Endothelial cell (in vitro differentiated cells): ENCODE results near the gene ITM2C. TPM values are rescaled to one million over a fixed set of nuclear protein-coding genes. Genes with fewer than 3 reads are reported as not detected.

Source experiments
- DNase-seq: peaks from one replicate; pipeline ENCODE4 v3.0.0; 2021; ENCODE audit warnings: low spot score
- H3K27ac Mint-ChIP-seq: one replicate; pipeline ENCODE4 v1.8.0; 2021; ENCODE audit warnings: mixed read lengths, inconsistent platforms; ENCODE audit not compliant: unreplicated experiment
- H3K27me3 Mint-ChIP-seq: one replicate; pipeline ENCODE4 v1.8.0; 2021; ENCODE audit warnings: mild to moderate bottlenecking, moderate library complexity, mixed read lengths, inconsistent platforms; ENCODE audit not compliant: unreplicated experiment
- H3K36me3 Mint-ChIP-seq: one replicate; pipeline ENCODE4 v1.8.0; 2021; ENCODE audit warnings: mild to moderate bottlenecking, low read depth, mixed read lengths, inconsistent platforms; ENCODE audit not compliant: unreplicated experiment
- H3K4me1 Mint-ChIP-seq: one replicate; pipeline ENCODE4 v1.8.0; 2021; ENCODE audit warnings: mild to moderate bottlenecking, mixed read lengths, inconsistent platforms; ENCODE audit not compliant: unreplicated experiment
- H3K4me3 Mint-ChIP-seq: one replicate; pipeline ENCODE4 v1.8.0; 2021; ENCODE audit warnings: mild to moderate bottlenecking, mixed read lengths, inconsistent platforms; ENCODE audit not compliant: unreplicated experiment
- H3K9me3 Mint-ChIP-seq: one replicate; pipeline ENCODE4 v1.8.0; 2021; ENCODE audit warnings: mixed read lengths, inconsistent platforms; ENCODE audit not compliant: unreplicated experiment
- total RNA-seq: library from RNA; stranded (reverse); fragmentation: NEBNext Ultra II Directional; extraction: Animal tissue kit (Norgen Biotek cat#: 25700); gene quantifications from one replicate; pipeline ENCODE4 v1.2.1, GENCODE V29; 2021; ENCODE audit not compliant: unreplicated experiment
- TF ChIP-seq, protein P1 (sequence below): fragments of 200-600 bp; sonication (generic); IDR thresholded peaks from one replicate; pipeline ENCODE4 v1.5.0; 2021; ENCODE audit warnings: antibody characterized with exemption; ENCODE audit not compliant: unreplicated experiment

The ITM2C gene
- total RNA-seq, 1 donor from 2014 or later: 279 TPM

DNA sequence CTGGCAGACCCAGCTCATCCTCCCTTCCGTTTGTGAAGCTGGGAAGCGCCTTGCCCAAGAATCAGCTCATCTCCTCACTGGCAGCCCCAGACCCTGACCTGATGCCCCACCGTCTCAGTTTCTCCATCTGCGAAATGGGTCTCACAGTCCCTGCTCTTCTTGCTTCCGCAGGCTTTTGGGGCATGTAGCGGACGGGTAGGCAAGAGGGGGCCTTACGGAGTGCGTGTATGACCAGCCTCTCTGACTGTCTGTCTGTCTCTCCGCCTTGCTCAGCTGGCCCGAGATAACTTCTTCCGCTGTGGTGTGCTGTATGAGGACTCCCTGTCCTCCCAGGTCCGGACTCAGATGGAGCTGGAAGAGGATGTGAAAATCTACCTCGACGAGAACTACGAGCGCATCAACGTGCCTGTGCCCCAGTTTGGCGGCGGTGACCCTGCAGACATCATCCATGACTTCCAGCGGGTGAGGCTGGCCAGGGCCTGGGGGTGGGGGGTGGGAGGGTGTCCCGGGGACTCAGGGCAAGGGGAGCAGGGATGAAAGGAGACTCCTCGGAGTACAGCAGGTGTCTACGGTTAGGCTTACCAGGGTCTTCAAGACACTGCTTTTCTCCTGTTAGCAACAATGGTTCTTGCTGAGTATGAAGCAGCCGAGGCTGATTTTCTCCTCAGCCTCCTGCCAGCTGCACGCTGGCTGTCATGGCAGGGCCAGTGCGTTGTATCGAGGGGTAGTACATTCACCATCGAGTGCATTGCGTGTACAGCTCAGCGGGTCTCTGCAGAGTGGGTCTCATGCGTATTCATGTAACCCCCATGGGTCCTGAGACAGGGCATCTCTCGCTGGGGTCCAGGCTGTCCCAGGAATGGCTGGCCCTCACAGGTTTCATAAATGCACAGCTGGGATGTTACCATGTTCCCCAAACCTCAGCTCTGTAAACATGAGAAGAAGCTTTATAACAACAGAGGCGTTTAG lies 10.9 kb downstream of the ITM2C start:
- Mint-ChIP-seq H3K27ac (no peak overlapping the region), H3K36me3 (peaks cover 23% of the 10 kb centered on the region), H3K27me3 (peaks cover 7% of the 10 kb centered on the region), H3K4me1 (peaks cover 15% of the 10 kb centered on the region), H3K9me3 (no peaks in the 10 kb centered on the region), H3K4me3 (no peak overlapping the region)
- TF ChIP-seq, protein P1, sequence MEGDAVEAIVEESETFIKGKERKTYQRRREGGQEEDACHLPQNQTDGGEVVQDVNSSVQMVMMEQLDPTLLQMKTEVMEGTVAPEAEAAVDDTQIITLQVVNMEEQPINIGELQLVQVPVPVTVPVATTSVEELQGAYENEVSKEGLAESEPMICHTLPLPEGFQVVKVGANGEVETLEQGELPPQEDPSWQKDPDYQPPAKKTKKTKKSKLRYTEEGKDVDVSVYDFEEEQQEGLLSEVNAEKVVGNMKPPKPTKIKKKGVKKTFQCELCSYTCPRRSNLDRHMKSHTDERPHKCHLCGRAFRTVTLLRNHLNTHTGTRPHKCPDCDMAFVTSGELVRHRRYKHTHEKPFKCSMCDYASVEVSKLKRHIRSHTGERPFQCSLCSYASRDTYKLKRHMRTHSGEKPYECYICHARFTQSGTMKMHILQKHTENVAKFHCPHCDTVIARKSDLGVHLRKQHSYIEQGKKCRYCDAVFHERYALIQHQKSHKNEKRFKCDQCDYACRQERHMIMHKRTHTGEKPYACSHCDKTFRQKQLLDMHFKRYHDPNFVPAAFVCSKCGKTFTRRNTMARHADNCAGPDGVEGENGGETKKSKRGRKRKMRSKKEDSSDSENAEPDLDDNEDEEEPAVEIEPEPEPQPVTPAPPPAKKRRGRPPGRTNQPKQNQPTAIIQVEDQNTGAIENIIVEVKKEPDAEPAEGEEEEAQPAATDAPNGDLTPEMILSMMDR: no peak
- no peak for DNase-seq

DNA sequence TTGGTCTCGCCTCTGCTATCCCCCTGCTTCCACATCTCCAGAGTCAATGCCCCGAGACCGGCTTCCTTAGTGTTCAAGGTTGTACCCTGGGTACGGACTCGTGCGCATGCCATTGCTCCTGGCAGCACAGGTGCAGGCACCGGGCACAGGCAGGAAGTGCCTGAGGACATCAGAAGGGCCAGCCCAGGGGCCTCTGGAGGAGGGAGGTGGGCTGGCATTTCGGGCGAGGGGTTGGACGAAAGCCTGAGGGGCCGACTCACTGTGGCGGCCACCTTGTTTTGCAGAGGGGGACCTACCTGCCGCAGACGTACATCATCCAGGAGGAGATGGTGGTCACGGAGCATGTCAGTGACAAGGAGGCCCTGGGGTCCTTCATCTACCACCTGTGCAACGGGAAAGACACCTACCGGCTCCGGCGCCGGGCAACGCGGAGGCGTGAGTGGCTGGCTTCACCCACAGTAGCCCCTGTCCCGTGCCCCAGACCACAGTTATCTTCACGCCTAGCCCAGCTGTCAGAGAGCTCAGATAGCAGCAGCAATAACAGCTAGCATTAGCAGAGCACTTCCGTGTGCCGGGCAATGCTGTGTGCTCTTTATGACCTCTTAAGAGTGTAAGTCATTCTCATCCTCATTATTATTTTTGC lies 12.5 kb downstream of the ITM2C start:
- peaks cover 7% of the 10 kb centered on the region for H3K27me3 Mint-ChIP-seq
- H3K9me3 Mint-ChIP-seq: no peaks in the 10 kb centered on the region
- DNase-seq: no peak
- H3K4me3 Mint-ChIP-seq: peak overlapping the region; percentile 59
- peaks cover 3% of the 10 kb centered on the region for H3K4me1 Mint-ChIP-seq
- TF ChIP-seq, protein P1: no peak
- H3K36me3 Mint-ChIP-seq: peaks cover 23% of the 10 kb centered on the region
- H3K27ac Mint-ChIP-seq: no peak overlapping the region

DNA sequence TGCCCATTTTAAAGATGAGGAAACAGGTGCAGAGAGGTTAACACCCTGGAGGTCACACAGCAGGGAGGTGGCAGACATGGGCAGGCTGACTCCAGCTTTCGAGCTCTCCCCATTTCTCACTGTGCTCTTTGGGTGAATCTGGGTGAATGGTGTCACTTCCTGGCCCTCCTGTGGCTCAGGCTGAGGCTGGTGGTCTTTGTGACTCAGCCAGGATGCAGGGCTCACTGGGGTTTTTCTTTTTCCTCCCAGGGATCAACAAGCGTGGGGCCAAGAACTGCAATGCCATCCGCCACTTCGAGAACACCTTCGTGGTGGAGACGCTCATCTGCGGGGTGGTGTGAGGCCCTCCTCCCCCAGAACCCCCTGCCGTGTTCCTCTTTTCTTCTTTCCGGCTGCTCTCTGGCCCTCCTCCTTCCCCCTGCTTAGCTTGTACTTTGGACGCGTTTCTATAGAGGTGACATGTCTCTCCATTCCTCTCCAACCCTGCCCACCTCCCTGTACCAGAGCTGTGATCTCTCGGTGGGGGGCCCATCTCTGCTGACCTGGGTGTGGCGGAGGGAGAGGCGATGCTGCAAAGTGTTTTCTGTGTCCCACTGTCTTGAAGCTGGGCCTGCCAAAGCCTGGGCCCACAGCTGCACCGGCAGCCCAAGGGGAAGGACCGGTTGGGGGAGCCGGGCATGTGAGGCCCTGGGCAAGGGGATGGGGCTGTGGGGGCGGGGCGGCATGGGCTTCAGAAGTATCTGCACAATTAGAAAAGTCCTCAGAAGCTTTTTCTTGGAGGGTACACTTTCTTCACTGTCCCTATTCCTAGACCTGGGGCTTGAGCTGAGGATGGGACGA lies 13.2 kb downstream of the ITM2C start:
- Mint-ChIP-seq H3K27ac (no peak overlapping the region), H3K9me3 (no peaks in the 10 kb centered on the region), H3K4me3 (peak overlapping the region; percentile 59), H3K4me1 (no peaks in the 10 kb centered on the region), H3K27me3 (peaks cover 5% of the 10 kb centered on the region), H3K36me3 (peaks cover 23% of the 10 kb centered on the region)
- TF ChIP-seq, protein P1: no peak
- DNase-seq: no peak

DNA sequence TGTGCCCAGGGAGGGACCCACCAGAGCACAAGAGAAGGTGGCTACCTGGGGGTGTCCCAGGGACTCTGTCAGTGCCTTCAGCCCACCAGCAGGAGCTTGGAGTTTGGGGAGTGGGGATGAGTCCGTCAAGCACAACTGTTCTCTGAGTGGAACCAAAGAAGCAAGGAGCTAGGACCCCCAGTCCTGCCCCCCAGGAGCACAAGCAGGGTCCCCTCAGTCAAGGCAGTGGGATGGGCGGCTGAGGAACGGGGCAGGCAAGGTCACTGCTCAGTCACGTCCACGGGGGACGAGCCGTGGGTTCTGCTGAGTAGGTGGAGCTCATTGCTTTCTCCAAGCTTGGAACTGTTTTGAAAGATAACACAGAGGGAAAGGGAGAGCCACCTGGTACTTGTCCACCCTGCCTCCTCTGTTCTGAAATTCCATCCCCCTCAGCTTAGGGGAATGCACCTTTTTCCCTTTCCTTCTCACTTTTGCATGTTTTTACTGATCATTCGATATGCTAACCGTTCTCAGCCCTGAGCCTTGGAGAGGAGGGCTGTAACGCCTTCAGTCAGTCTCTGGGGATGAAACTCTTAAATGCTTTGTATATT lies 14.0 kb downstream of the ITM2C start:
- peak overlapping the region; percentile 59 for H3K4me3 Mint-ChIP-seq
- peaks cover 5% of the 10 kb centered on the region for H3K27me3 Mint-ChIP-seq
- no peak for DNase-seq
- no peaks in the 10 kb centered on the region for H3K4me1 Mint-ChIP-seq
- H3K36me3 Mint-ChIP-seq: peaks cover 23% of the 10 kb centered on the region
- peak overlapping the region; percentile 34 for H3K27ac Mint-ChIP-seq
- H3K9me3 Mint-ChIP-seq: no peaks in the 10 kb centered on the region
- TF ChIP-seq, protein P1: no peak
